H1 (cell line): ENCODE results near the gene SECISBP2. TPM values are rescaled to one million over a fixed set of nuclear protein-coding genes. Genes with fewer than 3 reads are reported as not detected.

Experiments used
- CTCF ChIA-PET: fragments of 300-600 bp; sonication (Branson Sonifier 250); formaldehyde crosslinking; loops from one replicate; lab custom pipeline; 2021; ENCODE audit not compliant: partially characterized antibody; lab: Charles Lee
- POLR2A ChIA-PET: fragments of 300-600 bp; sonication (Branson Sonifier 250); formaldehyde crosslinking; loops from one replicate; lab custom pipeline; 2021; ENCODE audit warnings: inconsistent platforms; ENCODE audit not compliant: partially characterized antibody; lab: Charles Lee
- DNase-seq, 2 experiments: peaks; one replicate each; pipeline versions ENCODE4 v3.0.0 to v3.0.0-alpha.2; 2010 to 2022; ENCODE audit warnings: low spot score in 2 of 2, low read depth in 1 of 2, mixed read lengths in 1 of 2
- FAIRE-seq: peaks from 2 replicates; lab custom pipeline; 2011; peaks lifted over from hg19 to GRCh38; lab: Jason Lieb, UNC
- H2AFZ ChIP-seq: 2 replicates; pipeline ENCODE4 v1.8.1; 2012; ENCODE audit warnings: low read length, inconsistent platforms
- H2AK5ac ChIP-seq: 2 replicates; pipeline ENCODE4 v1.6.1; 2013; ENCODE audit warnings: low read depth, low read length
- H2BK120ac ChIP-seq: replicated peaks from 2 replicates; pipeline ENCODE3; 2013; ENCODE audit warnings: low read depth, low read length, inconsistent platforms
- H2BK12ac ChIP-seq: 2 replicates; pipeline ENCODE4 v1.6.1; 2013; ENCODE audit warnings: low read depth, low read length
- H2BK15ac ChIP-seq: 2 replicates; pipeline ENCODE4 v1.6.1; 2013; ENCODE audit warnings: low read length
- H2BK20ac ChIP-seq: 2 replicates; pipeline ENCODE4 v1.6.1; 2013; ENCODE audit warnings: low read length
- H2BK5ac ChIP-seq: 2 replicates; pipeline ENCODE4 v1.6.1; 2013; ENCODE audit warnings: low read depth, low read length
- H3K14ac ChIP-seq: 2 replicates; pipeline ENCODE4 v1.6.1; 2013; ENCODE audit warnings: inconsistent platforms; ENCODE audit not compliant: insufficient read length
- H3K18ac ChIP-seq: 2 replicates; pipeline ENCODE4 v1.6.1; 2013; ENCODE audit warnings: low read length; ENCODE audit errors: extremely low read depth
- H3K23ac ChIP-seq: 2 replicates; pipeline ENCODE4 v1.6.1; 2013; ENCODE audit warnings: inconsistent platforms; ENCODE audit not compliant: insufficient read length
- H3K23me2 ChIP-seq: 2 replicates; pipeline ENCODE4 v1.6.1; 2013; ENCODE audit warnings: low read depth, low read length
- H3K27ac ChIP-seq: 2 replicates; pipeline ENCODE4 v1.6.1; 2011; ENCODE audit warnings: low read depth, low read length, inconsistent platforms
- H3K27me3 ChIP-seq, 4 experiments: replicated peaks in 1 of 4; 1 replicate in 1 of 4; 2 replicates in 3 of 4; pipeline versions ENCODE4 v1.6.1 to v1.8.1; 2011 to 2013; ENCODE audit warnings: low read length in 3 of 4, mild to moderate bottlenecking in 3 of 4, inconsistent platforms in 2 of 4, mixed read lengths in 2 of 4, moderate library complexity in 1 of 4; ENCODE audit not compliant: control insufficient read depth in 3 of 4, insufficient read depth in 3 of 4; ENCODE audit errors: extremely low read depth in 1 of 4
- H3K36me3 ChIP-seq, 4 experiments: 2 replicates each; pipeline versions ENCODE4 v1.6.1 to v1.8.1; 2011 to 2013; ENCODE audit warnings: mild to moderate bottlenecking in 4 of 4, low read length in 3 of 4, moderate library complexity in 2 of 4, control low read depth in 1 of 4, inconsistent platforms in 1 of 4; ENCODE audit not compliant: insufficient read depth in 4 of 4, control insufficient read depth in 2 of 4
- H3K4ac ChIP-seq: replicated peaks from 2 replicates; pipeline ENCODE3; 2013; ENCODE audit warnings: low read length, low read depth, mixed read lengths, inconsistent platforms; ENCODE audit not compliant: insufficient read length
- H3K4me1 ChIP-seq, 4 experiments: replicated peaks in 1 of 4; 1 replicate in 1 of 4; 2 replicates in 3 of 4; pipeline versions ENCODE4 v1.6.1 to v1.8.1; 2011 to 2013; ENCODE audit warnings: low read length in 3 of 4, inconsistent platforms in 2 of 4, mixed read lengths in 1 of 4; ENCODE audit not compliant: insufficient read depth in 4 of 4, control insufficient read depth in 3 of 4
- H3K4me2 ChIP-seq, 2 experiments: 2 replicates each; pipeline versions ENCODE4 v1.6.1 to v1.8.1; 2011 to 2013; ENCODE audit warnings: low read depth in 2 of 2, low read length in 2 of 2, control low read depth in 1 of 2, inconsistent platforms in 1 of 2, mild to moderate bottlenecking in 1 of 2; ENCODE audit not compliant: insufficient read depth in 1 of 2
- H3K4me3 ChIP-seq, 4 experiments: fragments of 200-600, 300-600 bp in 1 of 4; sonication (generic), shearing (Covaris generic), sonication (Bioruptor Twin) in 1 of 4; 2 replicates each; pipeline versions ENCODE4 v1.5.1 to v1.8.1; 2011 to 2016; ENCODE audit warnings: low read length in 4 of 4, low read depth in 3 of 4, control low read depth in 2 of 4, inconsistent platforms in 2 of 4, mild to moderate bottlenecking in 2 of 4, mixed read lengths in 1 of 4, moderate library complexity in 1 of 4; ENCODE audit not compliant: insufficient read depth in 2 of 4; ENCODE audit errors: extremely low read depth in 1 of 4
- H3K56ac ChIP-seq: replicated peaks from 2 replicates; pipeline ENCODE3; 2013; ENCODE audit warnings: low read depth, mild to moderate bottlenecking, mixed read lengths, low read length, inconsistent platforms; ENCODE audit not compliant: insufficient read length
- H3K79me1 ChIP-seq: 2 replicates; pipeline ENCODE4 v1.6.1; 2013; ENCODE audit warnings: low read depth, low read length, control low read depth
- H3K79me2 ChIP-seq, 2 experiments: 2 replicates each; pipeline versions ENCODE4 v1.6.1 to v1.8.1; 2012 to 2013; ENCODE audit warnings: low read length in 2 of 2, mild to moderate bottlenecking in 2 of 2, inconsistent platforms in 1 of 2; ENCODE audit not compliant: insufficient read depth in 2 of 2, control insufficient read depth in 1 of 2
- H3K9ac ChIP-seq, 4 experiments: replicated peaks in 1 of 4; 1 replicate in 1 of 4; 2 replicates in 3 of 4; pipeline versions ENCODE4 v1.6.1 to v1.8.1; 2011 to 2013; ENCODE audit warnings: low read depth in 3 of 4, low read length in 3 of 4, control low read depth in 2 of 4, mild to moderate bottlenecking in 2 of 4, moderate library complexity in 2 of 4, inconsistent platforms in 1 of 4; ENCODE audit errors: extremely low read depth in 1 of 4
- H3K9me3 ChIP-seq, 2 experiments: 2 replicates each; pipeline versions ENCODE4 v1.6.1 to v1.8.1; 2012 to 2013; ENCODE audit warnings: mild to moderate bottlenecking in 2 of 2, moderate library complexity in 2 of 2, control low read depth in 1 of 2, inconsistent platforms in 1 of 2, low read depth in 1 of 2, low read length in 1 of 2, mixed read lengths in 1 of 2; ENCODE audit not compliant: insufficient read depth in 2 of 2
- H4K20me1 ChIP-seq, 2 experiments: replicated peaks in 1 of 2; 2 replicates each; pipeline versions ENCODE3 to v1.8.1; 2011 to 2013; ENCODE audit warnings: inconsistent platforms in 2 of 2, low read length in 2 of 2, mild to moderate bottlenecking in 1 of 2; ENCODE audit not compliant: insufficient read depth in 2 of 2, control insufficient read depth in 1 of 2
- H4K5ac ChIP-seq: 2 replicates; pipeline ENCODE4 v1.6.1; 2013; ENCODE audit warnings: low read length, low read depth, mixed read lengths, inconsistent platforms; ENCODE audit not compliant: insufficient read length
- H4K8ac ChIP-seq: 2 replicates; pipeline ENCODE4 v1.8.0; 2013; ENCODE audit warnings: mild to moderate bottlenecking, moderate library complexity, low read length, inconsistent platforms; ENCODE audit not compliant: insufficient read depth; ENCODE audit errors: extremely low read depth
- H4K91ac ChIP-seq: replicated peaks from 2 replicates; pipeline ENCODE3; 2013; ENCODE audit warnings: low read length, mixed read lengths, inconsistent platforms; ENCODE audit not compliant: insufficient read length
- BACH1 ChIP-seq: IDR thresholded peaks from 2 replicates; pipeline ENCODE4 v1.6.1; 2012; ENCODE audit warnings: low read length, improper control_type of control experiment
- CTBP2 ChIP-seq: IDR thresholded peaks from 2 replicates; pipeline ENCODE4 v1.7.0; 2011; ENCODE audit warnings: borderline replicate concordance, mild to moderate bottlenecking, moderate library complexity, mixed read lengths, low read length; ENCODE audit not compliant: insufficient read depth, insufficient read length
- EGR1 ChIP-seq: IDR thresholded peaks from 2 replicates; pipeline ENCODE4 v1.6.1; 2011; ENCODE audit warnings: low read depth, low read length, borderline replicate concordance
- EP300 ChIP-seq, 2 experiments: IDR thresholded peaks; 1 replicate in 1 of 2; 2 replicates in 1 of 2; pipeline ENCODE4 v1.6.1; 2011 to 2012; ENCODE audit warnings: low read depth in 2 of 2, low read length in 2 of 2, mild to moderate bottlenecking in 2 of 2, borderline replicate concordance in 1 of 2, inconsistent platforms in 1 of 2, moderate library complexity in 1 of 2
- FOSL1 ChIP-seq: IDR thresholded peaks from 2 replicates; pipeline ENCODE4 v1.6.1; 2011; ENCODE audit warnings: mild to moderate bottlenecking, low read depth, low read length, moderate library complexity; ENCODE audit not compliant: insufficient read depth
- NANOG ChIP-seq: IDR thresholded peaks from 2 replicates; pipeline ENCODE4 v1.6.1; 2011; ENCODE audit warnings: low read length, low read depth, mild to moderate bottlenecking, inconsistent platforms; ENCODE audit not compliant: insufficient read depth, poor library complexity, severe bottlenecking
- SIN3A ChIP-seq, 2 experiments: IDR thresholded peaks in 1 of 2; conservative IDR thresholded peaks in 1 of 2; 2 replicates each; pipeline ENCODE4 v1.6.1; 2011 to 2012; ENCODE audit warnings: low read length in 2 of 2, improper control_type of control experiment in 1 of 2, low read depth in 1 of 2, mild to moderate bottlenecking in 1 of 2
- USF2 ChIP-seq: IDR thresholded peaks from 2 replicates; pipeline ENCODE4 v1.6.1; 2011; ENCODE audit warnings: low read length, improper control_type of control experiment
- YY1 ChIP-seq: IDR thresholded peaks from 2 replicates; pipeline ENCODE4 v1.6.1; 2011; ENCODE audit warnings: low read depth, mild to moderate bottlenecking, low read length
- WGBS, 2 experiments: shearing (Covaris generic) in 1 of 2; methylation state at CpG; one replicate each; pipeline versions ENCODE4 v1.1.6 to v1.1.7; 2013 to 2015; ENCODE audit warnings: low lambda C conversion rate in 2 of 2, mixed read lengths in 2 of 2, inconsistent platforms in 1 of 2, low coverage in 1 of 2, missing lambda C conversion rate in 1 of 2; ENCODE audit not compliant: insufficient replicate concordance in 2 of 2, insufficient coverage in 1 of 2, insufficient read length in 1 of 2; ENCODE audit errors: extremely low coverage in 1 of 2, missing lambda C conversion rate in 1 of 2; 5-methylcytosine and 5-hydroxymethylcytosine counted together
- polyA plus RNA-seq, 7 experiments: library from polyadenylated mRNA; depleted of rRNA in 3 of 7; stranded (reverse) in 5 of 7; unstranded in 2 of 7; fragments of >200 nt in 5 of 7; fragments of 200-250 nt in 2 of 7; gene quantifications; 1 replicate in 5 of 7; 2 replicates in 1 of 7; 4 replicates in 1 of 7; pipeline versions ENCODE4 v1.2.1 to v1.2.3, GENCODE V29; 2011 to 2013; ENCODE audit warnings: missing spikeins in 2 of 7, mixed read lengths in 2 of 7
- total RNA-seq: library from RNA; stranded (reverse); fragmentation: NEBNext Ultra II Directional; extraction: Animal tissue kit (Norgen Biotek cat#: 25700); gene quantifications from 2 replicates; pipeline ENCODE4 v1.2.1, GENCODE V29; 2021

The SECISBP2 gene
- total and polyA plus RNA-seq, 2 of the 8 experiments (the other 6 are each of a cell fraction or from before 2014, with no cell fraction given) = 39.0 to 61.7 TPM

DNA sequence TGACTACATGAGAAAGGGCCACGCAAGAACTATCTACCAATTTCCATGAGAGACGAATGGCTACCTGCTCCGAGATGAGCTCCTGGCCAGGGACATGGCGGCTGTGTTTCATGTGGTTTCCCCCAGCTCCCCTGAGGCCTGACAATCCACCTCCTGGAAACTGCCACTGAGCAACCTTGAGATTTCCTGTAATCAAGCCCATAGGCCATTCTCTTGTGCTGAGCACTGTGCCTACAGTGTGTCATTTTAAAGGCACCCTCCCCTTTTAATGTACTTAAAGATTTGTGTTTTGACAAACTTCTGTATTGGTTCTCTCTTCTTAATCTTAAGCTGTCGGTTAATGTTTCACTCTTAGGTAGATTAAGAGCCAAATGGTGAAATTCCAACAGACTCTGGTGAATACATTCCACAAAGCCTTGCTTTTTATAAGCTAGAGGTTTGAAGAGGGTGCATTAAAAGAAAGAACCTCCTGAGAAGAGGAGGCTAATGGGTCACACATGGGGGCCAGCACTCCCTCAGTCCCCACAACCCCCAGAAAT is 72.3 kb downstream of the SECISBP2 start:
- no peak overlapping the region for H3K23ac ChIP-seq
- no peak overlapping the region for H2BK20ac ChIP-seq
- H3K23me2 ChIP-seq = no peaks in the 10 kb centered on the region
- no peak overlapping the region for H4K8ac ChIP-seq
- no peak for TF ChIP-seq YY1
- no peak for TF ChIP-seq NANOG
- no peak for TF ChIP-seq BACH1
- no peak for TF ChIP-seq USF2
- no peak for TF ChIP-seq EP300 (IDR thresholded peaks at IDR 0.05; ENCODE audit: borderline replicate concordance in 1 of 2, low read depth in 2 of 2, low read length in 2 of 2)
- no peak for TF ChIP-seq FOSL1
- TF ChIP-seq SIN3A (conservative IDR thresholded peaks at IDR 0.05 in 1 of 2, IDR thresholded peaks at IDR 0.05 in 1 of 2; ENCODE audit: low read depth in 1 of 2, low read length in 2 of 2) = no peak
- TF ChIP-seq EGR1 = no peak
- TF ChIP-seq CTBP2 = no peak
- no peak overlapping the region for H3K56ac ChIP-seq
- H3K79me2 ChIP-seq = no peaks in the 10 kb centered on the region
- no peak overlapping the region for H4K5ac ChIP-seq
- H3K79me1 ChIP-seq = no peaks in the 10 kb centered on the region; the same call in none of the 2 replicates
- H3K27me3 ChIP-seq = no peaks in the 10 kb centered on the region
- H3K4me3 ChIP-seq = no peak overlapping the region
- H3K4ac ChIP-seq = no peak overlapping the region
- H4K91ac ChIP-seq = no peak overlapping the region
- POLR2A ChIA-PET = no interaction called here
- no peak overlapping the region for H3K4me2 ChIP-seq
- WGBS, 2 experiments = 82% methylated on average over 5 of the region's 5 CpGs; no CpG with 5 or more reads in 1 of the 2 experiments
- no peaks in the 10 kb centered on the region for H3K9me3 ChIP-seq
- no peak overlapping the region for H2AK5ac ChIP-seq
- peaks cover 2 to 4% of the 10 kb centered on the region in 2 experiments for H4K20me1 ChIP-seq
- H3K36me3 ChIP-seq = peaks cover 37 to 73% (median 66%) of the 10 kb centered on the region in 4 experiments
- DNase-seq (no peak), FAIRE-seq (no peak)
- H2BK12ac ChIP-seq = no peak overlapping the region
- H3K4me1 ChIP-seq = no peaks in the 10 kb centered on the region
- no peak overlapping the region for H2AFZ ChIP-seq
- H3K18ac ChIP-seq = no peak overlapping the region
- H3K14ac ChIP-seq = no peak overlapping the region
- CTCF ChIA-PET = interaction anchor here (0.6 to 2.7 kb wide), 5 partner anchors 11 to 183 kb away, joined by 3 to 8 read pairs (median 3); no protein-coding TSS in a partner anchor
- no peak overlapping the region for H3K9ac ChIP-seq
- no peak overlapping the region for H3K27ac ChIP-seq
- no peak overlapping the region for H2BK15ac ChIP-seq
- H2BK120ac ChIP-seq = no peak overlapping the region
- no peak overlapping the region; the same call in 1 of the 2 replicates for H2BK5ac ChIP-seq
